Measurements from ENCODE around the gene DENND1A.

Gene DENND1A

DNA sequence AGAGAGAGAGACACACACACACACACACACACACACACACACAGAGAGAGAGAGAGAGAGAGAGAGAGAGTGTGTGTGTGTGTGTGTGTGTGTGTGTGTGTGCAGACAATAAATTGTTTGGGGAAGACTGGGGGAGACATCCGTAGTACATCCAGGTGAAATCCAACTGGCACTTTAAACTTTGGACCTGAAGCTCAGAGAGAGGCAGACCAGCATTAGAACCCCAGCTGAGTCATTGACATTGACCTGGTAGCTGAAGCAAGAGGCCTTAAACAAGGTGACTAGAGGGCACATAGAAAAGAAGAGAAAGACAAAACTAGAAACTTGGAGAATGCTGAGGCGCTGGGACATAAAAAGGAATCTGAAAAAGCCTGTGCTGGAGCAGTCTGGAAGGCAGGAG, 322.4 kb downstream of the DENND1A start:
- no peak for DNase-seq

DNA sequence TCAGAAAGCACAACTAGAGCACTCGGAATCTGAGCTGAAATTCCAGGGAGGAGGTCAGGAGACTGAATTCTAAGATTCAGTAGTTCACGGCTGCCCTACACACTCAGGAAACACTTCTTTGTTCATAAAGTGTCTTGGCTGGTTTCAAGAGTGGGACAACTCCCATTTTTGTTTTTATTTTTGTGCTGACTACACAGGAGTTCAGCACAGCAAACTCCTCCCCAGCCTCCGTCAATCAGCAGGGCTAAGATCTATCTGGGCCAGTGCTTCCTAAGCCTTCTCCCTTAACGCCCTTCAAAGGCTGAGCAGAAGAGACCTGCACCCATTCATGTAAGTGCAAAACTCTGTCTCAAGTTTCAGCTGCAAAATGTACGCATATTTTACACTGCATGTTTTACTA, 323.8 kb downstream of the DENND1A start:
- DNase-seq, result no peak

DNA sequence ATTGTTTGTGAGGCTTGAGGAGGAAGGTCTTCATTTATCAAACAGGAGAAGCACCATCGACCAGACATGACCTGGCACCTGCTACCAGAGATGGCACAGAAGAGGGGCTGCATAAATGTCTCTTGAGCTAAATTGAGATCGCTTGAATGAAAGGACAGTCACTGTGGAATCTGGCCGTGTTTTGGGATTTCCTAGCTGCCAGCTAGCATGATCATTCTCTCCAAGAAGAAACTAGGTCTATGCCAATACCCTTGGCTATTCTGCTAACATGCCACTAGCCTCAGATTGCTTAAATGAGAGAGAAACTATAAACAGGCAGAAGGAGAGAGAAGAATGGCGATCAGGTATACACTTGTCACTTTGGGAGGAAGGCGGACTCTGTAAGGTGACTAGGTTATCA, 324.6 kb downstream of the DENND1A start:
- no peak for DNase-seq

DNA sequence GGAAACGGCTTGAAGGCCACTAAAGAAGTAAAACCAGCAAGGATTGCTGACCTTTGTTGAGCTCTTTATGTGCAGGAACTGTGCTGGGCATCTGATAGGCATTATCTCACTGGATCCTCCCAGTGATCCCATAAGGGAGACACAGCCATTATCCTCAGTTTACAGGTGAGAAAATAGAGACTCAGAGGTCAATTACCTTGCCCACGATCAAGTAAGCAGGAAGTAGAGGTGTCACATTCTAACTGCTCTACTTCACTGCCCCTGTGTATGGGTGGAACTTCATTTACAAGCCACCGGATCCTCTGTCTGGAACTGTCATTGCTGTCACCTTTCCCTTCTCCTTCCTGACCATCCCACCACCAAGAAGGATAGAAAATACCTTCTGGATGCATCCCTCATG, 325.1 kb downstream of the DENND1A start:
- no peak for DNase-seq

DNA sequence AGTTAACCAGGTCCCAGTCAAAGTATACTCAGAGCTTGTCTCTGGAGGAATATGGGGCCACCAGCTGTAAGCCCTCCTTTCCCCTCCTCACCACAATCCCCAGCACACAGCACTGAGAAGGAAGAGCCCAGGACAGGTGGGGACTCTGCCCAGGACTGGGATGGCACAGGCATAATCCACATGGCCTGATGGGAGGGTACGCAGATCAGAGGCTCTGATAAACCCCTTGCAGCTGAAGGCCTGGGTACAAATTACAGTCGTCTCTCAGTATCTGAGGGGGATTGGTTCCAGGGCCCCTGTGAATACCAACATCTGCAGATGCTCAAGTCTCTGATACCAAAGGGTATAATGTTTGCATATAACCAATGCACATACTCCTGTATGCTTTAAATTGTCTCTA, 328.1 kb downstream of the DENND1A start:
- DNase-seq, result no peak

DNA sequence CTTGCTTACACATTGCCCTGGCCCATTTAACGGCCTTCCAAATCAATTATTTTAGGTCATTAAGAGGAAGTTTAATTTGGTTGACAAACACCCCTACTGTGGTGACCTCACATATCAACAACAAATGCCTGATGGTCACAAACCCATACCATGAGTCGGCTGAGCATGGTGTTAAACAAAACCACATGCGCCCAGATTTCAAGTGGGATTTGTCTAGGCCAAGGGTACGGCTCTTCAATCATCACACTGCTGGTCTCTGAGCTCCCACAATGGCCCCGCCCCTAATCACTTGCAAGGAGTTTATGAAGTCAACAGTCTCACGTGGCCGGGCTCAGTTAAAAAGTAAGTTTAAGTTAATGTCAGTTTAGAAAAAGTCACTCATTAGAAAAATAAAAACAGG, 330.1 kb downstream of the DENND1A start:
- DNase-seq, result no peak

DNA sequence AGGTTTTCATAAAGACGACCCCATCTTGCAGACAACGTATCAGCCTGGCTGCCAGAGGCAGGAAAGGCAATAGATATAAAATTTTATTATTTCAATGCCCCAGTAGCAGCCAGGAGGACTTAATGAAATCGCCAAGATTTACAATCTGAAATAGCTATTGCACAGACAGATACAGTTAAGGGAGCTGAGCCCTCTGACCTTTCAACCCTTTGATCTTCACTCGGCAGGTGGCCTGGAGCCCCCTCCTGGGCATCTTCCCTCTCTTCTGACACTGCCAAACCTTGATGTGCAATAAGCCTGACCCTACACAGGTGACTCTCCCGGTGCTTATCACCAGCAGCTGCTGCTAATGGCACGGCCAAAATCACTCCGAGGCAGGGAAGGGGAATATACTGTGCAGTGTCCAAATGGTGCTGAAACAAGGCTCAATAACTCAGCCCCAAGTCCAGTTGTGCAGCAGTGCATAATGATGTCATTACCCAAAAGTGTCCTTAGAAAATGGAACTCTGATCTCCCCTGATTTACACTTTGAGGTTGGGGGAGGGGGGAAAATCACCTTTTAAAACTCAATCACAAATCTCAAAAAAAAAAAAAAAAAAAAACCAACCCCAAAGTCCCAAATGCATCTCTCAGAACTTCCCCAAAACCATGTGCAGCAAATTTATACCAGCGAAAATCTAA, 331.9 kb downstream of the DENND1A start:
- no peak for DNase-seq

DNA sequence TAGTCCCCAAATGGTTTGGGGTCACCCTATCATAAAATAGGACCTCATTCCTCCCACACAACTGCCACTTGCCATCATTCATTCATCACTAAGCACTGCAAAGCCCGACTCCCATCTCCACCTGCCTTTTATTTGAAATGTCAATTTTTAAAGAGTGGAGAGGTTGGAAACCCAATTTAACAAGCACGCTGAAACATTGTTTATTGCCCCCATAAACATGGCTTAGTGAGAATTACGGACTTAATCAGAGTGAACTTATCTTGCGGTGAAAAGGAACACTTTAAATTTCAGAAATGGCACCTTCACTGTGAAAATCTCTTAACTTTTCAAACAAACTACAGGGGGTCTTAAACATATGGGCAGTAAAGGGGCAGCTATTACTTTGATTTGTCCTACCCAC, 332.9 kb downstream of the DENND1A start:
- no peak for DNase-seq

DNA sequence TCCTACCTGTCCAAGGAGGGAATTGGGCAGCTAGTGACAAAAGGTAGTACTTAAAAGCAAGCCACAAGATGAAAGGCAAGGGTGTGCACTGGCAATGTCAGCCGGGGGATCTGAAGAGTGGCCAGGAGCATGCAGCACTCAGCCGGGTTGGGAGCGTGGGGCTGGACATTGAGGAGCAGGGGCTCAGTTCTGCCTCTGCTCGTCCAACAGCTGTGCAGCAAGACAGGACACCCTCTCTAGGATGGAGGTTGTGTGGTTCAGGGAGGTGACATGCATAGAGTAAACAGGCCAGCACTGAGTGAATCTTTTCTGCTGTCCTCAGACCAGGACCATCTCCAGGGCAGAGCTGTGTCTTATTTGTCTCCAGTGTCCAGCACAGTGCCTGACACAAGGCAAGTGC, 338.6 kb downstream of the DENND1A start:
- DNase-seq, result no peak

DNA sequence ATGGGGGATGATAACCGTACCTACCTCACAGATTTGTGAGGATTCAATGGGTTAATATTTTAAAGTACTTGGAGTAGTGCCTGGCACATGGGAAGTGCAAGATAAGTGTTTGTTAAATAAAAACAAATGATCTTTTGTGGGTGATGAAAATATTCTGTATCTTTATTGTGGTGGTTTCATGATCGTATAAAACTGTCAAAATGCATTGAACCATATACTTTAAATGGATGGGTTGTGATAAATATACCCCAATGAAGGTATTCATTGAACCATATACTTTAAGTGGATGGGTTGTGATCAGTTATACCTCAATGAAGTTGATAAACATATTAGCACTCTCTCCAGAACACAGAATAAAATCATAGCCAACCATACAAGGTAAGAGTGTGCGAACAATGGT, 339.4 kb downstream of the DENND1A start:
- no peak for DNase-seq

DNA sequence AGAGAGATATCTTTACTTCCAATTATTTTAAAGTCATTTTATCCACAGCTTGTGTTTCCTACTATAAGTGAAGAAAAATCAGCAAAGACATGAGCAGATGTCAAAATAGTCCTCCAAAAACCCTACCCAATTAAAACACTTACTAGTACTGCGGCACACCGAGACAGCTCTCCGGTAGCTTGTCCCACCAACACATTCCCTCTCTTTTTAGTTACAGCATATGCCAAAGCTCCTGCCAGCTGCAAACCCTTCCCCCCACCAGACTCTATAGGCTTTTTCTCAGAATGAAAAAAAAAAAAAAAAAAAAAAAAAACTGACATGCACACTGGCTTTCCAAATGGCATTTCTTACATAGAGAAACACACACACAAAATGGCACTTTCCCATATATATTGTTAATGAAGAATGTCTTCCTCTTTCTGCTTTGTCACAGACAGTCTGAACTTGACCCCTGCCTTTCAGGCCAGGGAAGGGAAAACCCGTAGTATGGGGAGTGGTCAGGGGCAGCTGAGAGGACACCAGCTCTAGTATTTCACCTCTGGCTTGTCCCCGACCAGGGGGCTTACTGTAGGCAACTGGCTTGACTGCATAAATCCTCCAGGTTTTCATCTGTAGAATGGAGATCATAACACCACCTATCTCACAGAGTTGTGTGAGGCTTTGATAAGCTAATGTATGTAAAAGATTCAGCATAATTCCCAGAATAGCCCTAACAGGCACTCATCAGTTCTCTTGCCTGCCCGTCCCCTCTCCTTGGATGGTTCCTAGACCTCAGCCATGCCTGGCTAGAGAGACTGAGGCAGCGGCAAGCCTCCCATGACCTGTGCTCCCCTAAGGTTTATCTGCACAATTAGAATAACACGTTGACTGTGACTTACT, 340.3 kb downstream of the DENND1A start:
- DNase-seq, result no peak

DNA sequence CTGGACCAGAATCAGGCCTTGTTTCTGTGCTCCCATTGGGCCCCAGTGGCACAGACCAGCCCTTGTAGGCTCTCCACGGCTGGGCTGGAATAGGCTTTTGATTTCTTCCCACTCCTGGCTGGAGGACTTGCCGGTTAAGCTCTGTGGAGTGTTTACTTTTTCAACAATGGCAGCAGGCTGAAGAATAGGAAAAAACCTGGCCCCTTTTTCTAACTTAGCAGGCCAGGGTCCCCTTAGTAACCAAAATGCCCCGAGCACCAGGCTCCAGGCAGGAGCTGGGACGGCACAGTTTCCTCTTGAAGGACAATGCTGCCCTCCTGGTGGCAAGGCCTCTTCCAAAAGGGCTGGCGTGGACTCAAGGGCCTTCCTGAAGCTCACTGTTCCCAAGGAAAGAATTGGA, 343.7 kb downstream of the DENND1A start:
- no peak for DNase-seq

DNA sequence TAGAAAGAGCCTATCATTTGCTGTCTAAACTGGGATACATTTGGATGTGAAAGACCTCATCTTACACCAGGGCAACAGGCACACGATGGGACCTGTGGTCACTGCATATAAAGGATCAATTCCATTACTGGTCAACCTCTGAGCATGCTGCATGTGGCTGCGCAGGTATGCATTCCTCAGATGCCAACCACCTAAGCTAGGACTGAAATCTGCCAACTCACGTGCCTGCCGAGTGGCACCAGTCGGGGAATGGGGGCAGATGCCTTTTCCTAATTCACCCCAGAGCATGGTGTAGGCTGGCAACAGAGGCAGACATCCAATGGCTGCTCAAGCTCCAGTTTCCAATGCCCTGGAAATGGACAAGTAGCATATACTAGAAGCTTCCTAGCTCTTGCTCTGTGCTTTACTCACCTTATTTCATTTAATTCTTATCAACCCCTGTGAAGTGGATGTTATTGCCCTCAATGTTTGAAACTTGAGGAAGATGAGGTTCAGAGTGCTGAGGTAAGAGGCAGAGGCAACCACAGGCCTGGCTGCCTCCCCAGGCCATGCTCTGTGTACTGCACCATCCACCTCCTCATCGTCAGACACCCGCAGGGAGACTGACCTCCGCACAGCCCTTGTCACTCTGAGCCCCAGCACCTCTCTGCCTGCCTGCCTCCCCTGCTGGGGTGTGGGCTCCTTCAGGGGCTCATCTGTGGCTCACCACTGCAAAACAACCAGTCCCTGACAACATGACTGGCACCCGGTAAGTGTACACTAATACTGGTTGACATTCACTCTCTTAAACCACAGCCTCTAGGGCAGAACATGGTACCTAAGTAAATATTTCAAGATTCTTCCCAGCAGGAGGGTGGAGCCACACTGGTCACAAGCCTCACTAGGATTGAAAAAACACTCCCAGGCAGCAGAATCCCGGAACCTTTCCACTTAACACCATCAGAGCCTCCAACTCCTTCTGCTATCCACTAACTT, 345.4 kb downstream of the DENND1A start:
- DNase-seq, result no peak

DNA sequence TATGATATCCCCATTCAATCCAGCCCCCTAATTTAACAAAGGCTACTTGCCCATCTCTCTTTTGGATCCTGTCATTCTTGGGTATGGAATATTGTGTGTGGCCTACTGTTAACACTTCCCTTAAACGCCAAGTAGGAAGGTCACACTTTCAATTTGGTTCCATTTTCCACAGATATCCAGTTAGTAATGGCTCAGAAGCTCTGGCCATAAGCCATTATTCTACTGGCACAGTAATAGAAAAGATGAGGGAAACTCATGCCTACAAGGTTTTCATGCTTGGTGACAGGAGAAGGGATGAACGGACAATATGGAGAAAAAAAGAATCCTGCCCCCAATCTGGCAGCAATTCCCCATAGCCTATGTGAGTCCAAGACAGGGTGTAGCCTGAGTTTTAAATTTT, 346.3 kb downstream of the DENND1A start:
- no peak for DNase-seq

DNA sequence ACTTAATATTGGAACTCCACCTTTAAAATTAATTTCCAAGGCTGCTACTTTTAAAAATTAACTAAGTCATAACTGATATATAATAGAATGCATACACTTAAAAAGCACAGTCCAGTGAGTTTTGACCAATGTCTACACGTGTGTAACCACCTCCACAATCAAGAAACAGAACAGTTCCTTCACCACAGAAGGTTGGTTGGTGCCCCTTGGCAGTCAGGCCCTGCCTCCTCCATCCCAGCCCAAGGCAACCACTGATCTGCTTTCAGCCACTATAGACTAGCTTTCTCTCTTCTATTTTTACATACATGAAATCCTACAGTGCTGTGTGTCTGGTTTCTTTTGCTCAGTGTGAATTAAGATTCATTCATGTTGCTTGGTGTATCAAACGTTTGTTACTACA, 358.7 kb downstream of the DENND1A start:
- no peak for DNase-seq

DNA sequence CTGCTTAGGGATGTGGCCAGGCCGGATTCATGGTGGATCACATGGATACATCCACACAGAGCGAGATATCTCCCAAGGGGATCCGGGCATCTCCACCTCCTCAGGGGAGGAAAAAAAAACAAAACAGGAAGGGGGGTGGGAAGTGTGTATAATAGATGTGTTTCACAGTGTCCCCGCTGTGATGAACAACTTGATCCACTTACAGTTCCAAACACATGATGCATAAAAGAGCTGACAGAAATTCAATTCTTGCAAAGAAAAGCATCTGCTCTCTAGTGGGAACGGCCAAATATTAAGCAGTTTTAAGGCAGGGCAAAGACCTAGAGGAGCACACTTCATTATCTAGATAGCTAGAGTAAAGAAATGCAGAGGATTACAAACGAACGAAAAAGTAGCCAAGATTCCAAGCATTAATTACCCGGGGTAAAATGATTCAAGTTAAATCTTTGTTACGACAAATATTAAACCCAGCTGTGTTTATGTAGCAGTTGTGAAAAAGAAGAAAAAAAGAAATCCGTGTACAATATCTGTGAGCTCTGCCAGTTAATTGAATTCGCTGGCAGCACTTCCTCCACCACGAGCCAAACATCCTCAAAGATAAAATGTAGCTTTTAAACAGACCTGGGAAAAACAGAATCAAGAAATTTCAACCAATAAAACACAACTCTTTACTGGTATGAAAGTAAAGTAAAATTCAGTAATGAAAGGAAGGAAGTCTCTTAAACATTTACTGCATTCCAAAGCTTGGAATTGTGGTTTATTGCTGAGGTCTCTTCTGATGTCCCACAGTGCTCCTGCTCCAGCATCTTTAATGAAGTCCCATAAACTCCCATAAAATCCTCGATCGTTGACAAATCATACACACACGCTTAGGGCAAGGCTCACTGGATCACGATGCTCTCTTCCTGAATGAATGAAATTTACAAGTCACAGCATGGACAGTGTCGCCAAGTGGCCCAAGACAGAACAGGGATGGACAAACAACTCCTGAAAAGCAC, 360.9 kb downstream of the DENND1A start:
- no peak for DNase-seq

DNA sequence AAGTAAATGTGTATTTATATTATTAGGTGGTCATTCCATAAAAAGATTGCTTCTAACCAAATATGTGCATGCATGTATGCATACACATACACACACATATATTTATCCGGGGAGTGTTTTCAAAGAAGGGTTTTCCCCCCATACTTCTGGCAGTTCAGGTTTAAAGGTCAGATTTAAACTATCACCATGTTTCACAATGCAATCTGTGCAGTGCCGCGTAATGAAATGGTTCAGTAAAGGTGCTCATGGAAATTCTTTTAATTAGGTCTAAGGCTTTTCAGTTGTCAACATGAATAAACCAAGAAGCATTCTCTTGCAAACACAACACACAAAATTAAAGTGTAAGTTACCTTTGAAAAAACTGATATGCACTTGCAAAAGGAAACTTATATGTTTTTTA, 362.9 kb downstream of the DENND1A start:
- DNase-seq, result no peak

DNA sequence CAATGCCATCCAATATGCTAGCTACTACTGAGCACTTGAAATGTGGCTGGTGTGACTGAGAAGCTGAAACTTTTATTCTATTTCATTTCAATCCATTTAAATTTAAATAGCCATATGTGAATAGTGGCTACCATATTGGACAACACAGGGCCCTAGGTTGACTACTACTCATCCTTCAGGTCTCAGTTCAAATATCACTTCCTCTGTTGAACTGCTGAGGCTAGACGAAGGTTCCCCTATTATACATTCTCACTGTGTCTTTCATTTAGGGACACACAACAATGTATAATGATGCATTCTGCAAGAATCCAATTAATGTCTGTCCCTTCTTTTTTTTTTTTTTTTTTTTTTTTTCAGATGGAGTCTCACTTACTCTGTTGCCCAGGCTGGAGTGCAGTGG, 365.3 kb downstream of the DENND1A start:
- DNase-seq, result no peak

DNA sequence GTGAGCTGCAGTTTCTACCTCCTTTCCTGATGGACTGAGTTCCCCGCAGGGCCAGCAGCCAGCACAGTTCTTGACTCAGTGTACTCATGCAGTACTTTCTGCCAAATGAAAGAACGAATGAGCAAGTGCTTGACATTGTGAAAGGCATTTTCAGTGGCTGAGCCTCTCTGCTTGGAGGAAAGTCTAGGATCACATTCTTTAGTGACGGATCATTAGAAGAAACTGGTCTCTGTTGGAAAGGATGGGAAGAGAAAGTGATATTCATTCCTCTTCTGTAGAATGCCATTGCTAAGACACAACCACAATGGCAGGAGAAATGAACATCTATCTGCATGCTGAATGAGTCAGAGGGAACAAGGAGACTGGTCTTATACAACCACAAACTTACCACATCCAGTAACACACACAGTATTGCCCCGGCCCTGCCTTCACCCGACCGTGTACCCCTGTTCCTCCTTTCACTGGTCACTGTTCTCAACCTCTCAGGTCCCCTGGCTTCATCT, 367.0 kb downstream of the DENND1A start:
- DNase-seq, result peak; percentile 17 to 51

DNA sequence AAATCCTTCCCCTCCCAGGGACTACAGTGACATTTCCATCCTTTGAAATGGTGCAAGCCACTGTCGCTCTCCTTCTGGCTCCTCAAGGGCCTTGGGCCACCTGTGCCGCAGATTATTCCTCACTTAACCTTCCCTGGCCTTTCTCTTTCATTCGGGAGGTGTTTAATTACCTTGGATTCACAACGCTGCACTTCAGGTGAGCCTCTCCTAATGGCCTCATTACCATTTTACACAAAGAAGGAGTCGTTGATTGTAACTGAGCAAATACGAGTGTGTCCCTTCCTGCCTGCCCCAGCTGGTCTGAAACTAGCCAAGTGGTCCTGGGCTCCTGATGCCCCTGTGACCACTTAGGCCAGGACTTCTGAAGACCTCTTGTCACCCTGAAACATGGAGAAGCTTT, 368.9 kb downstream of the DENND1A start:
- DNase-seq, result no peak
